ENCODE data around the gene PBLD. TPM values are rescaled to one million over a fixed set of nuclear protein-coding genes. Genes with fewer than 3 reads are reported as not detected.

Gene PBLD
- polyA plus RNA-seq, 1 donor (not counting 4 experiments of a cell fraction or from before 2014, with no cell fraction given) = 1.00 TPM

DNA sequence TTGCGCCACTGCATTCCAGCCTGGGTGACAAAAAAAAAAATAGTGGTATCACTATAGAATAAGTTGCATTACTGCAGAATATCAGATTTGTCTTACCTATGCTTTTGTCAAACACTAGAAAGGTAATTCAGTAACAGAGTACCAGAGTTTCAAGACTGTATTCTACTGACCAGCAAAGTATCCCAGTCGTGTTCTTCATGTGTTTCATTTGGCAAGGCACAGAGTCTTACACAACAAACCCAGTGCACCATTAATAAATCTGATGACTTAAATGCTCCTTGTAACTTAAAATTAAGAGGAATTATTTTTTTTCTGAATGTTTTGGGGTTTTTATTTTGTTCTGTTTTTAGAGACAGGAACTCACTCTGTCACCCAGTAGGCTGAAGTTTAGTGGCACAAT is 34.4 kb upstream of the PBLD start:
- Histone ChIP-seq H2AFZ (ENCODE audit: control insufficient read depth, low read length) (no peak overlapping the region), H3K79me2 (ENCODE audit: control insufficient read depth, insufficient read depth, low read length) (no peaks in the 10 kb centered on the region), H3K9me3 (ENCODE audit: control insufficient read depth, low read depth, low read length) (no peaks in the 10 kb centered on the region), H3K9ac (ENCODE audit: control insufficient read depth, extremely low read depth, insufficient read depth, low read length) (no peak overlapping the region), H4K20me1 (ENCODE audit: control insufficient read depth, extremely low read depth, insufficient read depth, low read length) (no peaks in the 10 kb centered on the region), H3K27me3 (ENCODE audit: control insufficient read depth, extremely low read depth, insufficient read depth, low read length) (no peaks in the 10 kb centered on the region), H3K4me3 (ENCODE audit: control insufficient read depth in 2 of 3, extremely low read depth in 1 of 3, insufficient read depth in 2 of 3, low read depth in 1 of 3, low read length in 3 of 3) (no peak overlapping the region), H3K9me1 (ENCODE audit: control insufficient read depth, extremely low read depth, insufficient read depth, low read length) (no peaks in the 10 kb centered on the region), H3K4me2 (ENCODE audit: control insufficient read depth, extremely low read depth, insufficient read depth, low read depth, low read length) (no peak overlapping the region), H3K4me1 (ENCODE audit: control insufficient read depth, extremely low read depth, insufficient read depth, low read length) (no peaks in the 10 kb centered on the region), H3K27ac (ENCODE audit: control insufficient read depth, insufficient read depth, low read length) (no peak overlapping the region), H3K36me3 (ENCODE audit: control insufficient read depth in 2 of 2, extremely low read depth in 1 of 2, insufficient read depth in 2 of 2, low read length in 2 of 2) (peaks cover 3 to 7% of the 10 kb centered on the region in 2 experiments)
- TF ChIP-seq, protein P1, sequence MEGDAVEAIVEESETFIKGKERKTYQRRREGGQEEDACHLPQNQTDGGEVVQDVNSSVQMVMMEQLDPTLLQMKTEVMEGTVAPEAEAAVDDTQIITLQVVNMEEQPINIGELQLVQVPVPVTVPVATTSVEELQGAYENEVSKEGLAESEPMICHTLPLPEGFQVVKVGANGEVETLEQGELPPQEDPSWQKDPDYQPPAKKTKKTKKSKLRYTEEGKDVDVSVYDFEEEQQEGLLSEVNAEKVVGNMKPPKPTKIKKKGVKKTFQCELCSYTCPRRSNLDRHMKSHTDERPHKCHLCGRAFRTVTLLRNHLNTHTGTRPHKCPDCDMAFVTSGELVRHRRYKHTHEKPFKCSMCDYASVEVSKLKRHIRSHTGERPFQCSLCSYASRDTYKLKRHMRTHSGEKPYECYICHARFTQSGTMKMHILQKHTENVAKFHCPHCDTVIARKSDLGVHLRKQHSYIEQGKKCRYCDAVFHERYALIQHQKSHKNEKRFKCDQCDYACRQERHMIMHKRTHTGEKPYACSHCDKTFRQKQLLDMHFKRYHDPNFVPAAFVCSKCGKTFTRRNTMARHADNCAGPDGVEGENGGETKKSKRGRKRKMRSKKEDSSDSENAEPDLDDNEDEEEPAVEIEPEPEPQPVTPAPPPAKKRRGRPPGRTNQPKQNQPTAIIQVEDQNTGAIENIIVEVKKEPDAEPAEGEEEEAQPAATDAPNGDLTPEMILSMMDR (optimal IDR thresholded peaks at IDR 0.05 in 1 of 3, IDR thresholded peaks at IDR 0.05 in 1 of 3, conservative IDR thresholded peaks at IDR 0.05 in 1 of 3; ENCODE audit: extremely low read depth in 1 of 3, insufficient read depth in 2 of 3, low read length in 3 of 3) = no peak
- no peak for TF ChIP-seq EZH2 (IDR thresholded peaks at IDR 0.05; ENCODE audit: low read length)
- FAIRE-seq = no peak
- DNase-seq (ENCODE audit: low read depth, low spot score) = no peak
- dilution Hi-C loops (cut with MboI; ENCODE audit: extremely low pct_ligation_motif_present, low sequenced_read_pairs) = no loop called here

DNA sequence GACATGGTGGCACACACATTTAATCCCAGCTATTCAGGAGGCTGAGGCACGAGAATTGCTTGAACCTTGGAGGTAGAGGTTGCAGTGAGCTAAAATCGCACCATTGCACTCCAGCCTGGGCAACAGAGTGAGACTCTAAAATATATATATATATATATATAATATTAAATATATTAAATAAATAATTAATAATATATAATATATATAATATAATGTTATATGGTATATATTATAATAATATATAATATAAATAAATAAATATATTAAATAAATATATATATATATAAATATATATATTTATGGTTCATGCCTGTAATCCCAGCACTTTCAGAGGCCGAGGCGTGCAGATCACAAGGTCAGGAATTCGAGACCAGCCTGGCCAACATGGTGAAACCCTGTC is 33.9 kb upstream of the PBLD start:
- Histone ChIP-seq H3K4me2 (ENCODE audit: control insufficient read depth, extremely low read depth, insufficient read depth, low read depth, low read length) (no peak overlapping the region), H3K4me3 (ENCODE audit: control insufficient read depth in 2 of 3, extremely low read depth in 1 of 3, insufficient read depth in 2 of 3, low read depth in 1 of 3, low read length in 3 of 3) (no peak overlapping the region), H4K20me1 (ENCODE audit: control insufficient read depth, extremely low read depth, insufficient read depth, low read length) (no peaks in the 10 kb centered on the region), H2AFZ (ENCODE audit: control insufficient read depth, low read length) (no peak overlapping the region), H3K9ac (ENCODE audit: control insufficient read depth, extremely low read depth, insufficient read depth, low read length) (no peak overlapping the region), H3K36me3 (ENCODE audit: control insufficient read depth in 2 of 2, extremely low read depth in 1 of 2, insufficient read depth in 2 of 2, low read length in 2 of 2) (peaks cover 3 to 7% of the 10 kb centered on the region in 2 experiments), H3K9me3 (ENCODE audit: control insufficient read depth, low read depth, low read length) (no peaks in the 10 kb centered on the region), H3K27ac (ENCODE audit: control insufficient read depth, insufficient read depth, low read length) (no peak overlapping the region), H3K4me1 (ENCODE audit: control insufficient read depth, extremely low read depth, insufficient read depth, low read length) (no peaks in the 10 kb centered on the region), H3K9me1 (ENCODE audit: control insufficient read depth, extremely low read depth, insufficient read depth, low read length) (no peaks in the 10 kb centered on the region), H3K79me2 (ENCODE audit: control insufficient read depth, insufficient read depth, low read length) (no peaks in the 10 kb centered on the region), H3K27me3 (ENCODE audit: control insufficient read depth, extremely low read depth, insufficient read depth, low read length) (no peaks in the 10 kb centered on the region)
- TF ChIP-seq, protein P1 (optimal IDR thresholded peaks at IDR 0.05 in 1 of 3, IDR thresholded peaks at IDR 0.05 in 1 of 3, conservative IDR thresholded peaks at IDR 0.05 in 1 of 3; ENCODE audit: extremely low read depth in 1 of 3, insufficient read depth in 2 of 3, low read length in 3 of 3) = no peak
- no peak for TF ChIP-seq EZH2 (IDR thresholded peaks at IDR 0.05; ENCODE audit: low read length)
- dilution Hi-C loops (cut with MboI; ENCODE audit: extremely low pct_ligation_motif_present, low sequenced_read_pairs) = no loop called here
- no peak for DNase-seq (ENCODE audit: low read depth, low spot score)
- FAIRE-seq = no peak

Data from keratinocyte (primary cell).